DOHH2 (cell line): ENCODE data around the gene ORAI3.

ENCODE experiments used
- EZH2phosphoT487 ChIP-seq: fragments of 200-600 bp; sonication (generic); IDR thresholded peaks from 2 replicates; pipeline ENCODE4 v1.6.1; 2017; ENCODE audit warnings: borderline replicate concordance, mild to moderate bottlenecking, antibody characterized with exemption, low read length, moderate library complexity, mixed read lengths
- TF ChIP-seq, protein P1 (sequence below): fragments of 200-600 bp; sonication (generic); IDR thresholded peaks from one replicate; pipeline ENCODE4 v1.5.1; 2014; ENCODE audit warnings: antibody characterized with exemption, mild to moderate bottlenecking, low read depth, low read length; ENCODE audit not compliant: poor library complexity, severe bottlenecking

GRCh38 chr16:30976486-30976885, 27.6 kb downstream of the ORAI3 start:
- TF ChIP-seq, protein P1, sequence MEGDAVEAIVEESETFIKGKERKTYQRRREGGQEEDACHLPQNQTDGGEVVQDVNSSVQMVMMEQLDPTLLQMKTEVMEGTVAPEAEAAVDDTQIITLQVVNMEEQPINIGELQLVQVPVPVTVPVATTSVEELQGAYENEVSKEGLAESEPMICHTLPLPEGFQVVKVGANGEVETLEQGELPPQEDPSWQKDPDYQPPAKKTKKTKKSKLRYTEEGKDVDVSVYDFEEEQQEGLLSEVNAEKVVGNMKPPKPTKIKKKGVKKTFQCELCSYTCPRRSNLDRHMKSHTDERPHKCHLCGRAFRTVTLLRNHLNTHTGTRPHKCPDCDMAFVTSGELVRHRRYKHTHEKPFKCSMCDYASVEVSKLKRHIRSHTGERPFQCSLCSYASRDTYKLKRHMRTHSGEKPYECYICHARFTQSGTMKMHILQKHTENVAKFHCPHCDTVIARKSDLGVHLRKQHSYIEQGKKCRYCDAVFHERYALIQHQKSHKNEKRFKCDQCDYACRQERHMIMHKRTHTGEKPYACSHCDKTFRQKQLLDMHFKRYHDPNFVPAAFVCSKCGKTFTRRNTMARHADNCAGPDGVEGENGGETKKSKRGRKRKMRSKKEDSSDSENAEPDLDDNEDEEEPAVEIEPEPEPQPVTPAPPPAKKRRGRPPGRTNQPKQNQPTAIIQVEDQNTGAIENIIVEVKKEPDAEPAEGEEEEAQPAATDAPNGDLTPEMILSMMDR = no peak
- no peak for TF ChIP-seq EZH2phosphoT487
